Suprapubic skin (tissue), 3 donors: Measurements from ENCODE around the gene TMEM116.

Source experiments
- CTCF ChIP-seq, 2 donors: fragments of 200-600 bp in 1 of 2; fragments of 450-650 bp in 1 of 2; sonication (generic) in 1 of 2; IDR thresholded peaks; one replicate each; pipeline ENCODE4 v1.5.1; 2016 to 2019; ENCODE audit warnings: antibody characterized with exemption in 2 of 2, mild to moderate bottlenecking in 1 of 2, moderate library complexity in 1 of 2
- POLR2A ChIP-seq, 2 donors: fragments of 450-650 bp; IDR thresholded peaks; one replicate each; pipeline ENCODE4 v1.6.1; 2017; ENCODE audit warnings: antibody characterized with exemption in 2 of 2, mild to moderate bottlenecking in 2 of 2, moderate library complexity in 2 of 2

GRCh38 chr12:111981987-111982386 lies 31.0 kb downstream of the TMEM116 start:
- no peak for TF ChIP-seq POLR2A (IDR thresholded peaks at IDR 0.05)
- no peak for TF ChIP-seq CTCF (IDR thresholded peaks at IDR 0.05)
